Brain microvascular endothelial cell (primary cell): ENCODE data around the gene RTL9.
A peak's percentile ranks its signal among the peaks of the same experiment; 100 is the strongest.
"Not testable (repeated sequence)": the region's sequence is repeated elsewhere in the genome, so short reads cannot be mapped to it uniquely, and the experiment has no call there.

ENCODE experiments used
- DNase-seq: peaks from one replicate; pipeline ENCODE4 v3.0.0-alpha.2; 2020
- H3K27ac ChIP-seq: fragments of 250-450 bp; sonication (Bioruptor Pico); 2 replicates; pipeline ENCODE4 v1.5.1; 2020; ENCODE audit warnings: mild to moderate bottlenecking, moderate library complexity
- H3K27me3 ChIP-seq: fragments of 250-450 bp; sonication (Bioruptor Pico); replicated peaks from 2 replicates; pipeline ENCODE4 v1.5.1; 2020; ENCODE audit warnings: mild to moderate bottlenecking
- H3K36me3 ChIP-seq: fragments of 250-450 bp; sonication (Bioruptor Pico); replicated peaks from 2 replicates; pipeline ENCODE4 v1.5.1; 2020; ENCODE audit warnings: mild to moderate bottlenecking
- H3K4me3 ChIP-seq: 2 replicates; pipeline ENCODE4 v1.5.1; 2011; ENCODE audit warnings: low read depth, mild to moderate bottlenecking, control low read depth, low read length, moderate library complexity
- CTCF ChIP-seq: IDR thresholded peaks from 2 replicates; pipeline ENCODE4 v1.5.1; 2011; ENCODE audit warnings: low read depth, mild to moderate bottlenecking, moderate library complexity, low read length, control low read depth, inconsistent platforms; ENCODE audit errors: missing control alignments
- in situ Hi-C: cut with HindIII; loops from 2 replicates; pipeline ENCODE4 v1.10.0; 2017; ENCODE audit warnings: low sequenced_read_pairs, low pct_ligation_motif_present

Gene RTL9

DNA sequence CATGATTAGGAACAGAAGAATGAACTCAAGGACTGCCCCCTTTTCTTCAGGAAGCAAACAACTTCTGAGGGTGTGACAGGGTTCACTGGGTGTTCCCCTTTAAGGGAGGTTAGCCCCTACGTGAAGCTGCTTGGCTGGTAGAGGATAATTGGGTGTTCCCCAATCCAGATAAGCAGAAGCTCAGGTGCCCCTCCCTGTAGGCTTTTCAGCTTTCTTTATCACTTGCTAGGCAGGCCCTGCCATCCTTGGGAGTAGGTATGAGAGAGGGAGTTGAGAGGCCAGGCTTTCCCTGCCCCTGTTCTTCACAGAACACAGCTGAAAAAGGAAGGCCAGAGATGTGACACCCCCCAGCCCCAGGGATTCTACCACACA is 44.2 kb downstream of the RTL9 start:
- DNase-seq, result no peak
- H3K27ac ChIP-seq, result no peak overlapping the region
- H3K27me3 ChIP-seq, result no peaks in the 10 kb centered on the region
- H3K4me3 ChIP-seq, result no peak overlapping the region
- no peaks in the 10 kb centered on the region for H3K36me3 ChIP-seq
- in situ Hi-C loops, result loop anchor here (25.0 kb wide), 1 partner anchor 241 kb away; no protein-coding TSS in a partner anchor
- no peak for TF ChIP-seq CTCF

DNA sequence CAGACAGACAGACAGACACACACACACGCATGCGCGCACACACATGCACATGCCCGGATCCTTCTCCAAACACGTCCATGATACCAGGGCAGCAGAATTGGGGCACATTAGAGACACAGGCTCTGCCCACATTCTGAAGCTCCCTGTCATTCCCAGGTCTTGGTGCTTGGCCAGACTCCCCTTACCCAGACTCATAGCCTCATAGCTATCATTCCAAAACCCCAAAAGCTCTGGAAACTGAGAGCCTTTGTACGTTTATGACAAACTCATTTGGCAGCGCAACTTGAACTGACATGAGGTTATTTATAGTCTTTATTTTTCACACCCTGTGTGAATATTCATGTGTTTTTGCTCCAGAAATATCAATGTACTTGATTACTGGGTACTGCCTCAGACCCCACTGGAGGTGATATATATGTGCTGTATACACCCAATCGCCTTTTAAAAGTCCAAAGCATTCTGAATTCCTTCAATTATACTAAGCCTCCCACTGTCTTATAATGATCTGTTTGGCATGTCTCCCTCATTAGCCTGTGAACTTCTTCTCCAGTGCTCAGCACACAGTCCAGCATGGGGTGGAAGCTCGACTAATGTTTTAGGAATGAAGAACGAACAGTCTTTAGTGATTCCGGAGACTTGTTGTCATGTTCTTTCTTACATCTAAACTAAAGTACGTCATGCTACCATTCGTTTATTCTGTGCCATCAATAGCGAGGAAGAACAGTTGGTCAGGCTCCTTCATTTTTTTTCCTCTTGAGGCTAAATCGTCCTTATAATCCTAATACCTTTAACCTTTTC is 45.0 kb downstream of the RTL9 start:
- Histone ChIP-seq H3K27ac (peak overlapping the region; percentile 20), H3K27me3 (no peaks in the 10 kb centered on the region), H3K4me3 (no peak overlapping the region), H3K36me3 (no peaks in the 10 kb centered on the region)
- no peak for DNase-seq
- in situ Hi-C loops, result loop anchor here (25.0 kb wide), 1 partner anchor 241 kb away; no protein-coding TSS in a partner anchor
- no peak for TF ChIP-seq CTCF

- in situ Hi-C loops, result loop anchor here (25.0 kb wide), 1 partner anchor 242 kb away; no protein-coding TSS in a partner anchor
- Histone ChIP-seq H3K27ac (no peak overlapping the region), H3K4me3 (no peak overlapping the region), H3K36me3 (no peaks in the 10 kb centered on the region), H3K27me3 (no peaks in the 10 kb centered on the region)
- no peak for TF ChIP-seq CTCF
- DNase-seq, result no peak
Observed at GRCh38 chrX:110404376-110404775, 45.7 kb downstream of the RTL9 start.

DNA sequence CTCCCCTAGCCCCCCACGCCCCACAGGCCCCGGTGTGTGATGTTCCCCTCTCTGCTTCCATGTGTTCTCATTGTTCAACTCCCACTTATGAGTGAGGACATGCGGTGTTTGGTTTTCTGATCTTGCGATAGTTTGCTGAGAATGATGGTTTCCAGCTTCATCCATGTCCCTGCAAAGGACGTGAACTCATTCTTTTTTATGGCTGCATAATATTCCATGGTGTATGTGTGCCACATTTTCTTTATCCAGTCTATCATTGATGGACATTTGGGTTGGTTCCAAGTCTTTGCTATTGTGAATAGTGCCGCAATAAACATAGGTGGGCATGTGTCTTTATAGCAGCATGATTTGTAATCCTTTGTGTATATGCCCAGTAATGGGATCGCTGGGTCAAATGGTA is 47.6 kb downstream of the RTL9 start:
- not testable (repeated sequence) for H3K36me3 ChIP-seq, DNase-seq, H3K27ac ChIP-seq, H3K27me3 ChIP-seq, H3K4me3 ChIP-seq
- in situ Hi-C loops, result loop anchor here (25.0 kb wide), 1 partner anchor 244 kb away; no protein-coding TSS in a partner anchor

DNA sequence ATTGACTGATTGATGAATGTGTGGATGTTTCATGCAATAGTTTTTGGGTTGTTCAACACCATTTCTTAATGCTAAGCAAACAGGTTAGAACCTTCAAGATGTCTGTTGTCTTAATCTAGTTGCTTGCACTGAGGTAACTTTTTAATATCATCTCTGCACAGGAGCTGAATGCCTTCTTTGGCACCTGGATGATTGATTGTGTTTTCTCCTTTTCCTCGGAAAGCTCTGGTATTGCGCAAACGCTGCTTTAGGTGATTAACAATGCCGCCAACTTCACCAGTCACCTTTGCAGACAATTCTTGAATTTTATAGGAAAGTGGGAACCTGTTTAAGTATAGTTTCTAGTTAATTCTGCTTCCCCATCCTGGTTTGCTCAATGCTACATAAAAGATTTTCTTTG is 48.2 kb downstream of the RTL9 start:
- DNase-seq, result no peak
- in situ Hi-C loops, result loop anchor here (25.0 kb wide), 1 partner anchor 245 kb away; no protein-coding TSS in a partner anchor
- H3K27ac ChIP-seq, result no peak overlapping the region
- H3K36me3 ChIP-seq, result no peaks in the 10 kb centered on the region
- TF ChIP-seq CTCF, result no peak
- H3K4me3 ChIP-seq, result no peak overlapping the region
- no peaks in the 10 kb centered on the region for H3K27me3 ChIP-seq

- Histone ChIP-seq H3K36me3 (no peaks in the 10 kb centered on the region), H3K4me3 (no peak overlapping the region), H3K27ac (no peak overlapping the region), H3K27me3 (no peaks in the 10 kb centered on the region)
- peak; percentile 73 for TF ChIP-seq CTCF
- DNase-seq, result peak; percentile 63
- in situ Hi-C loops, result loop anchor here (25.0 kb wide), 1 partner anchor 246 kb away; no protein-coding TSS in a partner anchor
Observed at GRCh38 chrX:110407910-110408545, 49.4 kb downstream of the RTL9 start.
